GM12873 (cell line): ENCODE measurements around the gene XDH.

ENCODE experiments used
- CTCF ChIP-seq: IDR thresholded peaks from 2 replicates; pipeline ENCODE4 v1.5.1; 2012; ENCODE audit warnings: low read depth, mild to moderate bottlenecking, moderate library complexity, low read length, control low read depth; ENCODE audit not compliant: insufficient read depth; ENCODE audit errors: missing control alignments

XDH gene

GRCh38 chr2:31430439-31431165 lies 16.1 kb upstream of the XDH start:
- no peak for TF ChIP-seq CTCF

GRCh38 chr2:31429759-31430438 lies 15.4 kb upstream of the XDH start:
- TF ChIP-seq CTCF = no peak

GRCh38 chr2:31429040-31429439 lies 14.5 kb upstream of the XDH start:
- TF ChIP-seq CTCF = no peak

GRCh38 chr2:31428001-31428418 lies 13.5 kb upstream of the XDH start:
- no peak for TF ChIP-seq CTCF

GRCh38 chr2:31426096-31426495 lies 11.6 kb upstream of the XDH start:
- TF ChIP-seq CTCF = no peak

GRCh38 chr2:31421634-31422033 lies 7.1 kb upstream of the XDH start:
- TF ChIP-seq CTCF = no peak

GRCh38 chr2:31420936-31421335 lies 6.4 kb upstream of the XDH start:
- no peak for TF ChIP-seq CTCF
